K562 (cell line): ENCODE data around the gene DGCR6. TPM values are rescaled to one million over a fixed set of nuclear protein-coding genes. Genes with fewer than 3 reads are reported as not detected.
"Not testable (repeated sequence)": the region's sequence is repeated elsewhere in the genome, so short reads cannot be mapped to it uniquely, and the experiment has no call there.

Source experiments
- ATAC-seq: fragments of 200-7000 bp; cut with Tn5 transposase; 3 replicates; pipeline ENCODE4 v1.9.1; 2020; ENCODE audit warnings: moderate library complexity
- BruUV-seq: library from RNA; stranded (reverse); fragments of 400-500 nt; replicated peaks from 2 replicates; lab custom pipeline; 2021; lab: Mats Ljungman, UMichigan
- CTCF ChIA-PET: fragments of 300-600 bp; formaldehyde crosslinking; extraction: SDS; loops from one replicate; lab custom pipeline; 2021; ENCODE audit warnings: low intra/inter-chr PET ratio; lab: Yijun Ruan, JAX
- POLR2A ChIA-PET: fragments of 300-600, 350-650 bp; sonication (Branson Sonifier 250); formaldehyde crosslinking; extraction: SDS; loops from one replicate; lab custom pipeline; 2021; ENCODE audit warnings: antibody characterized with exemption, inconsistent platforms; lab: Yijun Ruan, JAX
- DNase-seq, 4 experiments: peaks; one replicate each; pipeline versions ENCODE4 v3.0.0 to v3.0.0-alpha.2; 2011 to 2018; ENCODE audit warnings: low spot score in 3 of 4, mixed read lengths in 3 of 4; ENCODE audit errors: extremely low read depth in 1 of 4
- FAIRE-seq: peaks from 2 replicates; lab custom pipeline; 2011; peaks lifted over from hg19 to GRCh38; lab: Jason Lieb, UNC
- H2AFZ ChIP-seq: 2 replicates; pipeline ENCODE4 v1.6.0; 2011; ENCODE audit warnings: low read depth, low read length, control low read depth, inconsistent platforms
- H3K27ac ChIP-seq: fragments of 200-600 bp; 3 replicates; pipeline ENCODE4 v1.8.0; 2011; ENCODE audit warnings: low read depth, mild to moderate bottlenecking, control low read depth, inconsistent platforms, low read length, moderate library complexity, mixed read lengths; ENCODE audit errors: extremely low read depth
- H3K27me3 ChIP-seq, 2 experiments: fragments of 300-600 bp in 1 of 2; 2 replicates in 1 of 2; 3 replicates in 1 of 2; pipeline versions ENCODE4 v1.6.0 to v1.8.0; 2011; ENCODE audit warnings: inconsistent platforms in 2 of 2, low read length in 2 of 2, mild to moderate bottlenecking in 1 of 2, mixed read lengths in 1 of 2, moderate library complexity in 1 of 2; ENCODE audit not compliant: control insufficient read depth in 2 of 2, insufficient read depth in 2 of 2
- H3K36me3 ChIP-seq: fragments of 300-600 bp; 3 replicates; pipeline ENCODE4 v1.8.0; 2011; ENCODE audit warnings: mild to moderate bottlenecking, low read length, inconsistent platforms; ENCODE audit not compliant: control insufficient read depth, insufficient read depth
- H3K4me1 ChIP-seq, 2 experiments: fragments of 200-600 bp in 1 of 2; replicated peaks in 1 of 2; 2 replicates in 1 of 2; 3 replicates in 1 of 2; pipeline versions ENCODE4 v1.5.1 to v1.8.0; 2011; ENCODE audit warnings: inconsistent platforms in 2 of 2, low read length in 2 of 2, mild to moderate bottlenecking in 1 of 2, mixed read lengths in 1 of 2, moderate library complexity in 1 of 2; ENCODE audit not compliant: control insufficient read depth in 2 of 2, insufficient read depth in 2 of 2
- H3K4me2 ChIP-seq: 2 replicates; pipeline ENCODE4 v1.6.1; 2011; ENCODE audit warnings: low read length, control low read depth, inconsistent platforms, mixed read lengths; ENCODE audit not compliant: insufficient read depth
- H3K4me3 ChIP-seq: fragments of 200-600 bp; sonication (generic), shearing (Covaris generic); 2 replicates; pipeline ENCODE4 v1.5.1; 2016; ENCODE audit warnings: control low read depth, inconsistent platforms
- H3K79me2 ChIP-seq: fragments of 200-600 bp; 3 replicates; pipeline ENCODE4 v1.8.0; 2011; ENCODE audit warnings: low read length, inconsistent platforms; ENCODE audit not compliant: control insufficient read depth, insufficient read depth
- H3K9ac ChIP-seq, 2 experiments: 2 replicates each; pipeline versions ENCODE4 v1.6.0 to v1.6.1; 2011; ENCODE audit warnings: low read depth in 2 of 2, low read length in 2 of 2, control low read depth in 1 of 2, inconsistent platforms in 1 of 2, mild to moderate bottlenecking in 1 of 2, mixed read lengths in 1 of 2; ENCODE audit not compliant: insufficient read depth in 1 of 2
- H3K9me1 ChIP-seq: one replicate; pipeline ENCODE4 v1.6.0; 2011; ENCODE audit warnings: inconsistent platforms, mild to moderate bottlenecking, low read length, moderate library complexity; ENCODE audit not compliant: control insufficient read depth, insufficient read depth
- H3K9me3 ChIP-seq: replicated peaks from 2 replicates; pipeline ENCODE4 v1.5.1; 2011; ENCODE audit warnings: low read depth, low read length, inconsistent platforms; ENCODE audit not compliant: control insufficient read depth, insufficient read depth
- H4K20me1 ChIP-seq: replicated peaks from 2 replicates; pipeline ENCODE4 v1.6.1; 2011; ENCODE audit warnings: low read length, inconsistent platforms, mixed read lengths; ENCODE audit not compliant: control insufficient read depth, insufficient read depth
- ETS1 ChIP-seq: conservative IDR thresholded peaks from 2 replicates; pipeline ENCODE4 v1.6.1; 2011; ENCODE audit warnings: low read depth, mild to moderate bottlenecking, low read length; ENCODE audit not compliant: control insufficient read depth
- PPARD ChIP-seq: fragments of 250-450 bp; sonication (Bioruptor Pico); IDR thresholded peaks from 2 replicates; pipeline ENCODE4 v1.8.0; 2022; ENCODE audit warnings: inconsistent platforms, mild to moderate bottlenecking, moderate library complexity
- SMARCC2 ChIP-seq: fragments of 450-650 bp; IDR thresholded peaks from 2 replicates; pipeline ENCODE4 v1.6.1; 2017; ENCODE audit warnings: antibody characterized with exemption, moderate library complexity, mild to moderate bottlenecking, low read depth
- WGBS: fragments of 100-300 bp; shearing (Covaris generic); methylation state at CpG from one replicate; pipeline ENCODE4 v1.1.6; 2016; ENCODE audit warnings: low coverage, mixed read lengths; ENCODE audit not compliant: insufficient coverage; ENCODE audit errors: missing lambda C conversion rate; 5-methylcytosine and 5-hydroxymethylcytosine counted together
- in situ Hi-C: fragments of 300-500 bp; cut with MboI; formaldehyde crosslinking; loops from 4 replicates; pipeline ENCODE4 v1.15.0; 2018; ENCODE audit warnings: inconsistent platforms, mixed read lengths
- intact Hi-C: fragments of 100-400 bp; cut with micrococcal nuclease; formaldehyde crosslinking; loops from 2 replicates; pipeline ENCODE4 v1.14.2; 2022
- polyA plus RNA-seq, 8 experiments: library from polyadenylated mRNA; depleted of rRNA in 4 of 8; stranded (reverse) in 5 of 8; unstranded in 3 of 8; fragments of >200 nt; fragmentation: Nextera tagmentation in 2 of 8; fragmentation: Illumina TruSeq in 1 of 8; extraction: Ambion mirVana in 2 of 8; extraction: Trizol in 1 of 8; gene quantifications; 2 replicates each; pipeline versions ENCODE4 v1.2.1 to v1.2.3, GENCODE V29; 2011 to 2014; ENCODE audit warnings: inconsistent platforms in 1 of 8, missing spikeins in 1 of 8
- total RNA-seq, 7 experiments: library from RNA; depleted of rRNA in 6 of 7; stranded (reverse); fragments of >200 nt in 6 of 7; fragmentation: Illumina TruSeq in 2 of 7; extraction: Trizol in 2 of 7; gene quantifications; 2 replicates each; pipeline versions ENCODE4 v1.2.1 to v1.2.3, GENCODE V29; 2011 to 2021; ENCODE audit warnings: low replicate concordance in 1 of 7

DGCR6 gene
- total and polyA plus RNA-seq, 9 of the 15 experiments (the other 6 are each of a cell fraction or from before 2014, with no cell fraction given), result 0.32 to 2.4 (median 1.7) TPM; not detected in 1

GRCh38 chr22:18933914-18934313 lies 27.8 kb downstream of the DGCR6 start (continued):
- TF ChIP-seq SMARCC2 (no peak), ETS1 (no peak), PPARD (CRISPR knock-in tag) (no peak)

- in situ Hi-C loops, H2AFZ ChIP-seq, H3K36me3 ChIP-seq, H3K79me2 ChIP-seq, H3K4me2 ChIP-seq, FAIRE-seq, H3K9me3 ChIP-seq, H3K27me3 ChIP-seq, BruUV-seq, H3K9ac ChIP-seq, H3K4me1 ChIP-seq, ATAC-seq, H3K4me3 ChIP-seq, CTCF ChIA-PET, DNase-seq, POLR2A ChIA-PET, intact Hi-C loops, H3K9me1 ChIP-seq, H3K27ac ChIP-seq, H4K20me1 ChIP-seq: not testable (repeated sequence)
- no CpG with 5 or more reads among the region's 7 CpGs for WGBS
Observed at GRCh38 chr22:18934688-18935087, 28.6 kb downstream of the DGCR6 start.
